GM18526 (cell line): ENCODE results near the gene C1orf21.

Experiments
- POLR2A ChIP-seq: IDR thresholded peaks from 3 replicates; pipeline ENCODE4 v1.6.1; 2011; ENCODE audit not compliant: insufficient read length; ENCODE audit errors: extremely low read depth

C1orf21 gene

GRCh38 chr1:184553845-184554244, 167.0 kb downstream of the C1orf21 start:
- TF ChIP-seq POLR2A: no peak

- no peak for TF ChIP-seq POLR2A
These were observed 169.1 kb downstream of the C1orf21 start for GRCh38 chr1:184555665-184556641.

GRCh38 chr1:184556665-184557064, 169.8 kb downstream of the C1orf21 start:
- no peak for TF ChIP-seq POLR2A

- no peak for TF ChIP-seq POLR2A
These were observed 170.9 kb downstream of the C1orf21 start for GRCh38 chr1:184557423-184558347.

GRCh38 chr1:184558691-184559090, 171.9 kb downstream of the C1orf21 start:
- TF ChIP-seq POLR2A: no peak

GRCh38 chr1:184559117-184559713, 172.4 kb downstream of the C1orf21 start:
- TF ChIP-seq POLR2A: no peak

GRCh38 chr1:184562806-184563205, 176.0 kb downstream of the C1orf21 start:
- no peak for TF ChIP-seq POLR2A

GRCh38 chr1:184563308-184563707, 176.5 kb downstream of the C1orf21 start:
- TF ChIP-seq POLR2A: no peak

GRCh38 chr1:184567009-184567408, 180.2 kb downstream of the C1orf21 start:
- TF ChIP-seq POLR2A: no peak

GRCh38 chr1:184567637-184568036, 180.8 kb downstream of the C1orf21 start:
- TF ChIP-seq POLR2A: no peak

- TF ChIP-seq POLR2A: no peak
These were observed 181.3 kb downstream of the C1orf21 start for GRCh38 chr1:184568148-184568547.

GRCh38 chr1:184569106-184569505, 182.3 kb downstream of the C1orf21 start:
- no peak for TF ChIP-seq POLR2A

GRCh38 chr1:184574588-184574987, 187.8 kb downstream of the C1orf21 start:
- no peak for TF ChIP-seq POLR2A

- TF ChIP-seq POLR2A: no peak
These were observed 190.0 kb downstream of the C1orf21 start for GRCh38 chr1:184576822-184577221.

GRCh38 chr1:184577319-184577718, 190.5 kb downstream of the C1orf21 start:
- TF ChIP-seq POLR2A: no peak
